ENCODE results near the gene GNG7.
A peak's percentile ranks its signal among the peaks of the same experiment; 100 is the strongest.

The GNG7 gene

DNA sequence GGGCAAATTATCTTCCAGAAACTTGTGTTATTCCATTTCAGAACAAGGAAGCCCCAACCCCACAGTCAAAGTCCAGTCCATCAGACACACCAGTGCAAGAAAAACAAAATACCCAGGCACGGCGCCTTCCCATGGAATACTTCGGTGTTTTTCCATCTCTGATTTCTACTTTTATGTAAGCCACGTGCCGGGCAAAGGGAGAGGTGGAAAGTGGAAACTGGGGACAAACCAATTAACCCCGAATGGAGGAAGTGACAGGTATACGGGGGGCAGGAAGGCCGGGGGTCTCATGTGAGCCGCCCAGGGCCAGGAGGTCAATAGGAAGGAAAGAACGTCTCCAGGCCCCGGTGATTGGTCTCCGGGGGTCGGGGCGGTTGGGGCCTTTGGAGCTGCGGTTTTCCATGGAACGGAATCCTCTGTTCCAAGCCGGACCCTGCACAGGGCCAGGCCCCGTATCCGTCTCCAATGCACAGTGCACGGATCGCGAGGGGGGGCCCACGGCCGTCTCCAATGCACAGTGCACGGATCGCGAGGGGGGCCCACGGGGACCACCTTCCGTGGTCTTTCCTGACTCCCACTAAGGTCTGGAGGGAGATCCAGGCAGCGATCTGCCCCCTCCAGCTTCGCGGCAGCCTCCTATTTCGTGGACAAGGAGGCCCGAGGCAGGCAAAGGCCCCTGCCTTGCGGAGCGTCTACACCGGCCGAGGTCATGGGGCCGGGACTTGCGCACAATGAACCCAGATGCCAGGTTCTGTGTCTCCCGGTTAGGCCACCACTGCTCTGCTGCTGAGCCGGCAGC, 146.9 kb downstream of the GNG7 start:
- Histone ChIP-seq H3K36me3 (ENCODE audit: control insufficient read depth, insufficient read depth, low read length) (no peaks in the 10 kb centered on the region), H3K9me3 (ENCODE audit: control insufficient read depth, insufficient read depth, low read length) (no peaks in the 10 kb centered on the region), H3K9ac (ENCODE audit: low read depth, low read length) (no peak overlapping the region), H3K27me3 (ENCODE audit: control insufficient read depth, insufficient read depth, low read length) (no peaks in the 10 kb centered on the region), H3K4me3 (ENCODE audit: low read depth, low read length) (no peak overlapping the region), H3K4me1 (ENCODE audit: control insufficient read depth, insufficient read depth, low read length) (no peaks in the 10 kb centered on the region; the same call in 1 of the 2 replicates), H3K27ac (ENCODE audit: low read depth, low read length) (peak overlapping the region; percentile 12)

DNA sequence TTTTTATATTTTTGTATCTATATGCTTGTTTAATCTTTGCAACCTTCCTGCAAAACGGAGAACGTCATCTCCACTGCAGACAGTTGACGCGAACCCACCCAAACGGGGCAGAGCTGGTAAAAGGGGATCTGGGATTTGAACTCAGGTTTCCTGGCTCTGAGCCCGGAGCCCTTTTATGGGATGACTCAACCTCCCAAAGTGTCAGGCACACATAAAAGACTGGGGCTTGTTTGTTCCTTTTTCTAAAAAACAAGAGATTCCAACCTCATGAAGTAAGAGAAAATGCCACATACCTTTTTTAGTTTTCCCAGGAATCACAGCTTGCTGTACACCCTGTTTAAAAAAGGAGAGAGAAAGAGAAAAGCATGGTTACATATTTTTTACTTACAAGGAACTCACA, 147.6 kb downstream of the GNG7 start:
- Histone ChIP-seq H3K27ac (ENCODE audit: low read depth, low read length) (no peak overlapping the region), H3K9me3 (ENCODE audit: control insufficient read depth, insufficient read depth, low read length) (no peaks in the 10 kb centered on the region), H3K36me3 (ENCODE audit: control insufficient read depth, insufficient read depth, low read length) (no peaks in the 10 kb centered on the region), H3K27me3 (ENCODE audit: control insufficient read depth, insufficient read depth, low read length) (no peaks in the 10 kb centered on the region), H3K4me3 (ENCODE audit: low read depth, low read length) (no peak overlapping the region), H3K4me1 (ENCODE audit: control insufficient read depth, insufficient read depth, low read length) (no peaks in the 10 kb centered on the region; the same call in 1 of the 2 replicates), H3K9ac (ENCODE audit: low read depth, low read length) (no peak overlapping the region)

GRCh38 chr19:2553510-2553909, 149.0 kb downstream of the GNG7 start:
- Histone ChIP-seq H3K9ac (ENCODE audit: low read depth, low read length) (no peak overlapping the region), H3K9me3 (ENCODE audit: control insufficient read depth, insufficient read depth, low read length) (no peaks in the 10 kb centered on the region), H3K27ac (ENCODE audit: low read depth, low read length) (no peak overlapping the region), H3K4me3 (ENCODE audit: low read depth, low read length) (no peak overlapping the region), H3K36me3 (ENCODE audit: control insufficient read depth, insufficient read depth, low read length) (no peaks in the 10 kb centered on the region), H3K27me3 (ENCODE audit: control insufficient read depth, insufficient read depth, low read length) (no peaks in the 10 kb centered on the region), H3K4me1 (ENCODE audit: control insufficient read depth, insufficient read depth, low read length) (no peaks in the 10 kb centered on the region; the same call in 1 of the 2 replicates)

- Histone ChIP-seq H3K27me3 (ENCODE audit: control insufficient read depth, insufficient read depth, low read length) (no peaks in the 10 kb centered on the region), H3K9ac (ENCODE audit: low read depth, low read length) (no peak overlapping the region), H3K4me1 (ENCODE audit: control insufficient read depth, insufficient read depth, low read length) (no peaks in the 10 kb centered on the region; the same call in 1 of the 2 replicates), H3K4me3 (ENCODE audit: low read depth, low read length) (no peak overlapping the region), H3K36me3 (ENCODE audit: control insufficient read depth, insufficient read depth, low read length) (no peaks in the 10 kb centered on the region), H3K27ac (ENCODE audit: low read depth, low read length) (no peak overlapping the region), H3K9me3 (ENCODE audit: control insufficient read depth, insufficient read depth, low read length) (no peaks in the 10 kb centered on the region)
Observed at GRCh38 chr19:2552859-2553258, 149.6 kb downstream of the GNG7 start.

DNA sequence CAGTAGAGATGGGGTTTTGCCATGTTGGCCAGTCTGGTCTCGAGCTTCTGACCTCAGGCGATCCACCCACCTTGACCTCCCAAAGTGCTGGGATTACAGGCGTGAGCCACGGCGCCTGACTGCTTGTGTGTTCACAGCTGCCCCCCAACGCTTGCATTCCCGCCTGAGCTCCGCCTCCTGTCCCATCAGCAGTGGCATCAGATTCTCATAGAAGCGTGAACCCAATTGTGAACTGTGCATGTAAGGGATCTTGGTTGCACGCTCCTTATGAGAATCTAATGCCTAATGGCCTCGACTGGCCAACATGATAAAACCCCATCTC, 150.7 kb downstream of the GNG7 start:
- no peak overlapping the region for H3K9ac ChIP-seq (ENCODE audit: low read depth, low read length)
- H3K4me3 ChIP-seq (ENCODE audit: low read depth, low read length), result no peak overlapping the region
- H3K27me3 ChIP-seq (ENCODE audit: control insufficient read depth, insufficient read depth, low read length), result no peaks in the 10 kb centered on the region
- H3K9me3 ChIP-seq (ENCODE audit: control insufficient read depth, insufficient read depth, low read length), result no peaks in the 10 kb centered on the region
- no peak overlapping the region for H3K27ac ChIP-seq (ENCODE audit: low read depth, low read length)
- H3K36me3 ChIP-seq (ENCODE audit: control insufficient read depth, insufficient read depth, low read length), result no peaks in the 10 kb centered on the region
- H3K4me1 ChIP-seq (ENCODE audit: control insufficient read depth, insufficient read depth, low read length), result no peaks in the 10 kb centered on the region

- Histone ChIP-seq H3K9me3 (ENCODE audit: control insufficient read depth, insufficient read depth, low read length) (no peaks in the 10 kb centered on the region), H3K27me3 (ENCODE audit: control insufficient read depth, insufficient read depth, low read length) (no peaks in the 10 kb centered on the region), H3K4me3 (ENCODE audit: low read depth, low read length) (no peak overlapping the region), H3K4me1 (ENCODE audit: control insufficient read depth, insufficient read depth, low read length) (no peaks in the 10 kb centered on the region), H3K27ac (ENCODE audit: low read depth, low read length) (no peak overlapping the region), H3K9ac (ENCODE audit: low read depth, low read length) (no peak overlapping the region), H3K36me3 (ENCODE audit: control insufficient read depth, insufficient read depth, low read length) (no peaks in the 10 kb centered on the region)
Observed at GRCh38 chr19:2551172-2551863, 151.2 kb downstream of the GNG7 start.

DNA sequence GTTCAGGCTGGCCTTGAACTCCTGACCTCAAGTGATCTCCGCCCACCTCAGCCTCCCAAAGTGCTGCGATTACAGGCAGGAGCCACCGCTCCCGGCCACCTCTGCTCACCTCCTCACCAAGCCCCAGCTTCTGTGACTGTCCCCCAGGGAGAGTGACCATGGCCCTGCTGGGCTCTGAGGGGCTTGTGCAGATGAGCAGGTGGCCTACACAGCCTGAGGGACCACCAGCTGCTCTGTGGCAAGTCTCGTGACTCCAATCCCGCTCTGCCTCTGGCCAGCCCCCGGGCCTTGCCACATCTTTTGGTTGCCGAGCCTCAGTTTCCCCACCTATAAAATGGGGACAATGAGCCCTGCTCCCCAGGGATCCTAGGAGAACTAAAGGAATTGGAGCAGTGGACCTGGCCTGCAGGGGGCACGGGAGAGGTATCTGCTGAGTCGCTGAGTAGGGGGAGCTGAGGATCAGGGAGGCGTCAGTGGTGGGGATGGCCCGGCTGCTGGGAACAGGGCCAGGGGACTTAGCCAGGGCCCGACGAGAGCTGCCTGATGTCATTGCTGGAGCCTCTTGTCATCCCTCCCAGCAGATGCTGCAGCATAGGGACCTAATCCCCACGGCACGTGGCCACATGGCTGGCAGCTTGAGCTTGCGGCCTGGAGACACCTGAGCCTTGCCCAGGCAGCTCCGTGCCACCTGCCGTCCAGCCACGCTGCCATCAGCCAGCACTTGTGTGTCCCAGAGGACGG, 151.9 kb downstream of the GNG7 start:
- Histone ChIP-seq H3K4me1 (ENCODE audit: control insufficient read depth, insufficient read depth, low read length) (no peaks in the 10 kb centered on the region), H3K4me3 (ENCODE audit: low read depth, low read length) (no peak overlapping the region), H3K9ac (ENCODE audit: low read depth, low read length) (no peak overlapping the region), H3K27ac (ENCODE audit: low read depth, low read length) (no peak overlapping the region), H3K9me3 (ENCODE audit: control insufficient read depth, insufficient read depth, low read length) (no peaks in the 10 kb centered on the region), H3K27me3 (ENCODE audit: control insufficient read depth, insufficient read depth, low read length) (no peaks in the 10 kb centered on the region), H3K36me3 (ENCODE audit: control insufficient read depth, insufficient read depth, low read length) (no peaks in the 10 kb centered on the region)

DNA sequence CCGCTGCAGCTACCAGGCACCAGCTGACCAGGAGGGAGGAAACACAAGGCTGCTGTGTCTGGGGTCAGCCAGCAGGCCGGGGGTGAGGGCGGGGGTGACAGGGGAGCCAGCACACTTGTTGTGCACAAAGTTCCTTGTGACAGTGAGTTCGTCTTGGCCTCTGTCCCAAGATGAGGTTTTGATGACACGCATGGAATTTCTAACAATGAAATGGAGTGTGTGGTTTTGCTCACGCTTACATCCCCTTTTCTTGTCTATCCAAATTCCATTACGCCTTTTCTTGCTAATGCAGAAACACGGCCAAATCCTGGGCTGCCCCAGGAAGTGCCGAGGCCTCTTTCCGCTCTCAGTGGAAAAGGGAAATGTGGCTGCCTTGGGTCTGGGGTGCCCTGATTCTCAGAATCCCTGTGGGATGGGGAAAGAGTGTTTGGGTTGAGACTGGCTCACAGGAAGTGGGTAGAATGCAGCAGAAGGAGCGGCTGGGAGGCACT, 152.7 kb downstream of the GNG7 start:
- Histone ChIP-seq H3K9me3 (ENCODE audit: control insufficient read depth, insufficient read depth, low read length) (no peaks in the 10 kb centered on the region), H3K4me1 (ENCODE audit: control insufficient read depth, insufficient read depth, low read length) (no peaks in the 10 kb centered on the region), H3K36me3 (ENCODE audit: control insufficient read depth, insufficient read depth, low read length) (no peaks in the 10 kb centered on the region), H3K4me3 (ENCODE audit: low read depth, low read length) (no peak overlapping the region), H3K27me3 (ENCODE audit: control insufficient read depth, insufficient read depth, low read length) (no peaks in the 10 kb centered on the region), H3K9ac (ENCODE audit: low read depth, low read length) (no peak overlapping the region), H3K27ac (ENCODE audit: low read depth, low read length) (no peak overlapping the region)

GRCh38 chr19:2548966-2549365, 153.5 kb downstream of the GNG7 start:
- no peaks in the 10 kb centered on the region for H3K36me3 ChIP-seq (ENCODE audit: control insufficient read depth, insufficient read depth, low read length)
- no peaks in the 10 kb centered on the region for H3K27me3 ChIP-seq (ENCODE audit: control insufficient read depth, insufficient read depth, low read length)
- no peak overlapping the region for H3K27ac ChIP-seq (ENCODE audit: low read depth, low read length)
- H3K9me3 ChIP-seq (ENCODE audit: control insufficient read depth, insufficient read depth, low read length), result no peaks in the 10 kb centered on the region
- peaks cover 2% of the 10 kb centered on the region for H3K4me1 ChIP-seq (ENCODE audit: control insufficient read depth, insufficient read depth, low read length)
- H3K9ac ChIP-seq (ENCODE audit: low read depth, low read length), result no peak overlapping the region
- H3K4me3 ChIP-seq (ENCODE audit: low read depth, low read length), result no peak overlapping the region

GRCh38 chr19:2547721-2548120, 154.8 kb downstream of the GNG7 start:
- no peak overlapping the region for H3K27ac ChIP-seq (ENCODE audit: low read depth, low read length)
- H3K9me3 ChIP-seq (ENCODE audit: control insufficient read depth, insufficient read depth, low read length), result no peaks in the 10 kb centered on the region
- no peaks in the 10 kb centered on the region for H3K27me3 ChIP-seq (ENCODE audit: control insufficient read depth, insufficient read depth, low read length)
- no peak overlapping the region for H3K9ac ChIP-seq (ENCODE audit: low read depth, low read length)
- H3K36me3 ChIP-seq (ENCODE audit: control insufficient read depth, insufficient read depth, low read length), result no peaks in the 10 kb centered on the region
- no peak overlapping the region for H3K4me3 ChIP-seq (ENCODE audit: low read depth, low read length)
- peaks cover 12% of the 10 kb centered on the region for H3K4me1 ChIP-seq (ENCODE audit: control insufficient read depth, insufficient read depth, low read length)

Measured in HUES48 (cell line).